K562 (cell line): ENCODE results near the gene JAKMIP2. TPM values are rescaled to one million over a fixed set of nuclear protein-coding genes. Genes with fewer than 3 reads are reported as not detected.

Experiments used
- ATAC-seq: fragments of 200-7000 bp; cut with Tn5 transposase; 3 replicates; pipeline ENCODE4 v1.9.1; 2020; ENCODE audit warnings: moderate library complexity
- BruUV-seq: library from RNA; stranded (reverse); fragments of 400-500 nt; replicated peaks from 2 replicates; lab custom pipeline; 2021; lab: Mats Ljungman, UMichigan
- CTCF ChIA-PET: fragments of 300-600 bp; formaldehyde crosslinking; extraction: SDS; loops from one replicate; lab custom pipeline; 2021; ENCODE audit warnings: low intra/inter-chr PET ratio; lab: Yijun Ruan, JAX
- POLR2A ChIA-PET: fragments of 300-600, 350-650 bp; sonication (Branson Sonifier 250); formaldehyde crosslinking; extraction: SDS; loops from one replicate; lab custom pipeline; 2021; ENCODE audit warnings: antibody characterized with exemption, inconsistent platforms; lab: Yijun Ruan, JAX
- DNase-seq, 4 experiments: peaks; one replicate each; pipeline versions ENCODE4 v3.0.0 to v3.0.0-alpha.2; 2011 to 2018; ENCODE audit warnings: low spot score in 3 of 4, mixed read lengths in 3 of 4; ENCODE audit errors: extremely low read depth in 1 of 4
- FAIRE-seq: peaks from 2 replicates; lab custom pipeline; 2011; peaks lifted over from hg19 to GRCh38; lab: Jason Lieb, UNC
- H2AFZ ChIP-seq: 2 replicates; pipeline ENCODE4 v1.6.0; 2011; ENCODE audit warnings: low read depth, low read length, control low read depth, inconsistent platforms
- H3K27ac ChIP-seq: fragments of 200-600 bp; 3 replicates; pipeline ENCODE4 v1.8.0; 2011; ENCODE audit warnings: low read depth, mild to moderate bottlenecking, control low read depth, inconsistent platforms, low read length, moderate library complexity, mixed read lengths; ENCODE audit errors: extremely low read depth
- H3K27me3 ChIP-seq, 2 experiments: fragments of 300-600 bp in 1 of 2; 2 replicates in 1 of 2; 3 replicates in 1 of 2; pipeline versions ENCODE4 v1.6.0 to v1.8.0; 2011; ENCODE audit warnings: inconsistent platforms in 2 of 2, low read length in 2 of 2, mild to moderate bottlenecking in 1 of 2, mixed read lengths in 1 of 2, moderate library complexity in 1 of 2; ENCODE audit not compliant: control insufficient read depth in 2 of 2, insufficient read depth in 2 of 2
- H3K36me3 ChIP-seq: fragments of 300-600 bp; 3 replicates; pipeline ENCODE4 v1.8.0; 2011; ENCODE audit warnings: mild to moderate bottlenecking, low read length, inconsistent platforms; ENCODE audit not compliant: control insufficient read depth, insufficient read depth
- H3K4me1 ChIP-seq, 2 experiments: fragments of 200-600 bp in 1 of 2; replicated peaks in 1 of 2; 2 replicates in 1 of 2; 3 replicates in 1 of 2; pipeline versions ENCODE4 v1.5.1 to v1.8.0; 2011; ENCODE audit warnings: inconsistent platforms in 2 of 2, low read length in 2 of 2, mild to moderate bottlenecking in 1 of 2, mixed read lengths in 1 of 2, moderate library complexity in 1 of 2; ENCODE audit not compliant: control insufficient read depth in 2 of 2, insufficient read depth in 2 of 2
- H3K4me2 ChIP-seq: 2 replicates; pipeline ENCODE4 v1.6.1; 2011; ENCODE audit warnings: low read length, control low read depth, inconsistent platforms, mixed read lengths; ENCODE audit not compliant: insufficient read depth
- H3K4me3 ChIP-seq: fragments of 200-600 bp; sonication (generic), shearing (Covaris generic); 2 replicates; pipeline ENCODE4 v1.5.1; 2016; ENCODE audit warnings: control low read depth, inconsistent platforms
- H3K79me2 ChIP-seq: fragments of 200-600 bp; 3 replicates; pipeline ENCODE4 v1.8.0; 2011; ENCODE audit warnings: low read length, inconsistent platforms; ENCODE audit not compliant: control insufficient read depth, insufficient read depth
- H3K9ac ChIP-seq, 2 experiments: 2 replicates each; pipeline versions ENCODE4 v1.6.0 to v1.6.1; 2011; ENCODE audit warnings: low read depth in 2 of 2, low read length in 2 of 2, control low read depth in 1 of 2, inconsistent platforms in 1 of 2, mild to moderate bottlenecking in 1 of 2, mixed read lengths in 1 of 2; ENCODE audit not compliant: insufficient read depth in 1 of 2
- H3K9me1 ChIP-seq: one replicate; pipeline ENCODE4 v1.6.0; 2011; ENCODE audit warnings: inconsistent platforms, mild to moderate bottlenecking, low read length, moderate library complexity; ENCODE audit not compliant: control insufficient read depth, insufficient read depth
- H3K9me3 ChIP-seq: replicated peaks from 2 replicates; pipeline ENCODE4 v1.5.1; 2011; ENCODE audit warnings: low read depth, low read length, inconsistent platforms; ENCODE audit not compliant: control insufficient read depth, insufficient read depth
- H4K20me1 ChIP-seq: replicated peaks from 2 replicates; pipeline ENCODE4 v1.6.1; 2011; ENCODE audit warnings: low read length, inconsistent platforms, mixed read lengths; ENCODE audit not compliant: control insufficient read depth, insufficient read depth
- ATF1 ChIP-seq, 2 experiments: fragments of 450-650 bp in 1 of 2; IDR thresholded peaks; 2 replicates each; pipeline ENCODE4 v1.6.1; 2016; ENCODE audit warnings: missing compliant biosample characterization in 1 of 2, missing genetic modification characterization in 1 of 2
- COPS2 ChIP-seq: fragments of 450-650 bp; conservative IDR thresholded peaks from 2 replicates; pipeline ENCODE4 v1.6.1; 2016; ENCODE audit warnings: mild to moderate bottlenecking, moderate library complexity
- GTF2E2 ChIP-seq: fragments of 200-800 bp; sonication (Bioruptor generic); IDR thresholded peaks from 2 replicates; pipeline ENCODE4 v1.6.1; 2016; ENCODE audit warnings: missing genetic modification characterization, missing compliant biosample characterization
- GTF3C2 ChIP-seq: IDR thresholded peaks from 3 replicates; pipeline ENCODE4 v1.6.1; 2011; ENCODE audit warnings: borderline replicate concordance, mild to moderate bottlenecking, moderate library complexity; ENCODE audit not compliant: insufficient read length; ENCODE audit errors: extremely low read depth
- PTTG1 ChIP-seq: fragments of 450-650 bp; IDR thresholded peaks from 2 replicates; pipeline ENCODE4 v1.6.1; 2016; ENCODE audit warnings: low read depth, mild to moderate bottlenecking, missing genetic modification characterization, missing compliant biosample characterization
- TBL1XR1 ChIP-seq, 2 experiments: IDR thresholded peaks; 2 replicates each; pipeline ENCODE4 v1.6.1; 2012; ENCODE audit warnings: improper control_type of control experiment in 2 of 2, low read length in 2 of 2, mild to moderate bottlenecking in 1 of 2
- ZNF124 ChIP-seq: sonication (generic); formaldehyde crosslinking; IDR thresholded peaks from 2 replicates; pipeline ENCODE4 v1.8.1; 2022; ENCODE audit warnings: missing genetic modification reagents
- ZNF79 ChIP-seq: fragments of 250-450 bp; sonication (Bioruptor Pico); IDR thresholded peaks from 2 replicates; pipeline ENCODE4 v1.4.0; 2020; ENCODE audit warnings: low read depth, mild to moderate bottlenecking, moderate library complexity
- WGBS: fragments of 100-300 bp; shearing (Covaris generic); methylation state at CpG from one replicate; pipeline ENCODE4 v1.1.6; 2016; ENCODE audit warnings: low coverage, mixed read lengths; ENCODE audit not compliant: insufficient coverage; ENCODE audit errors: missing lambda C conversion rate; 5-methylcytosine and 5-hydroxymethylcytosine counted together
- in situ Hi-C: fragments of 300-500 bp; cut with MboI; formaldehyde crosslinking; loops from 4 replicates; pipeline ENCODE4 v1.15.0; 2018; ENCODE audit warnings: inconsistent platforms, mixed read lengths
- intact Hi-C: fragments of 100-400 bp; cut with micrococcal nuclease; formaldehyde crosslinking; loops from 2 replicates; pipeline ENCODE4 v1.14.2; 2022
- polyA plus RNA-seq, 8 experiments: library from polyadenylated mRNA; depleted of rRNA in 4 of 8; stranded (reverse) in 5 of 8; unstranded in 3 of 8; fragments of >200 nt; fragmentation: Nextera tagmentation in 2 of 8; fragmentation: Illumina TruSeq in 1 of 8; extraction: Ambion mirVana in 2 of 8; extraction: Trizol in 1 of 8; gene quantifications; 2 replicates each; pipeline versions ENCODE4 v1.2.1 to v1.2.3, GENCODE V29; 2011 to 2014; ENCODE audit warnings: inconsistent platforms in 1 of 8, missing spikeins in 1 of 8
- total RNA-seq, 7 experiments: library from RNA; depleted of rRNA in 6 of 7; stranded (reverse); fragments of >200 nt in 6 of 7; fragmentation: Illumina TruSeq in 2 of 7; extraction: Trizol in 2 of 7; gene quantifications; 2 replicates each; pipeline versions ENCODE4 v1.2.1 to v1.2.3, GENCODE V29; 2011 to 2021; ENCODE audit warnings: low replicate concordance in 1 of 7
- TF ChIP-seq, protein P1 (sequence below): sonication (generic); formaldehyde crosslinking; IDR thresholded peaks from 2 replicates; pipeline ENCODE4 v1.9.0; 2022; ENCODE audit warnings: mild to moderate bottlenecking, missing genetic modification reagents
- TF ChIP-seq, protein P2 (sequence below): fragments of 150-350 bp; conservative IDR thresholded peaks from 2 replicates; pipeline ENCODE4 v1.6.1; 2014; ENCODE audit warnings: low read length

JAKMIP2 gene
- total and polyA plus RNA-seq, 9 of the 15 experiments (the other 6 are each of a cell fraction or from before 2014, with no cell fraction given) = not detected

DNA sequence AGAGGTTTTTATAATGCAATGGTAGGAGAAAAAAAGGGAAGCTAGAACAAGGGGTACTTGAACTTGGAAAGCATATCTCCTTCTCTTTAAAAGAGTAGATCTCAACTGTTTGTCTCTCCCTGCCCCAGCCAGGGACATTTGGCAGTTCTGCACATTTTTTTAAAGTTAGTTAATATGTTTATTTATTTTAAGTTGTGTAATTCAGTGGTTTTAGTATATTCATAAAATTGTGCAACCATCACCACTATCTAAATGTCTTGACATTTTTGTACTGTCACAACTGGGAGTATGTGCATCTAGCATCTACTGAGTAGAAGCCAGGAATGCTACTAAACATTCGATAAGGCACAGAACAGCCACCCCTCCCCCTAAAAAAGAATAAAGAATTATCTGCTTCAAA is 169.2 kb downstream of the JAKMIP2 start:
- no peaks in the 10 kb centered on the region for H3K36me3 ChIP-seq
- whole genome bisulfite sequencing = 0% methylated on average over 1 of the region's 1 CpG
- POLR2A ChIA-PET = no interaction called here
- no peak overlapping the region for H2AFZ ChIP-seq
- no peaks in the 10 kb centered on the region for H3K27me3 ChIP-seq
- no peak overlapping the region for H3K4me2 ChIP-seq
- no peaks in the 10 kb centered on the region for H3K79me2 ChIP-seq
- H4K20me1 ChIP-seq = no peaks in the 10 kb centered on the region
- no peak overlapping the region for H3K4me3 ChIP-seq
- H3K9ac ChIP-seq = no peak overlapping the region
- no peak for TF ChIP-seq TBL1XR1 (IDR thresholded peaks at IDR 0.05; ENCODE audit: low read length in 2 of 2)
- TF ChIP-seq, protein P1, sequence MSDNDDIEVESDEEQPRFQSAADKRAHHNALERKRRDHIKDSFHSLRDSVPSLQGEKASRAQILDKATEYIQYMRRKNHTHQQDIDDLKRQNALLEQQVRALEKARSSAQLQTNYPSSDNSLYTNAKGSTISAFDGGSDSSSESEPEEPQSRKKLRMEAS (CRISPR knock-in tag) = no peak
- TF ChIP-seq, all 486 proteins: peak for 0
- H3K9me1 ChIP-seq = no peaks in the 10 kb centered on the region
- FAIRE-seq (no peak), DNase-seq (no peak), ATAC-seq (no peak)
- H3K9me3 ChIP-seq = no peaks in the 10 kb centered on the region
- H3K4me1 ChIP-seq = no peaks in the 10 kb centered on the region
- no TSS peak for BruUV-seq
- in situ Hi-C loops (no loop called here), intact Hi-C loops (no loop called here)
- H3K27ac ChIP-seq = no peak overlapping the region
- CTCF ChIA-PET = no interaction called here

DNA sequence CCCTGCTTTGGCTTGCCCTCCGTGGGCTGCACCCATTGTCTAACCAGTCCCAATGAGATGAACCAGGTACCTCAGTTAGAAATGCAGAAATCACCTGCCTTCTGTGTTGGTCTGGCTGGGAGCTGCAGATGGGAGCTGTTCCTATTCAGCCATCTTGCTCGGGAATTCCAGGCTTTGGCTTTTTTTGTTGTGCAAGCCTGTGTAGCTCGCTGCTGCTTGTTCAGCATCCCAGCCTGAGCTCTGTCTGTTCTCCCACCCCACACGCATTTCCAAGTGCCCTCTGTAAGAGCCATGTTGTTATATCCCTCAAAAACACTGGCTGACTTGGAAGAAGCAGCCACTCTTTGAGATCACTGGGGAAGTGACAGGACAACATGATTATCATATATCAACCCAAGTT is 171.0 kb downstream of the JAKMIP2 start:
- Histone ChIP-seq H3K9me3 (no peaks in the 10 kb centered on the region), H3K9ac (no peak overlapping the region), H4K20me1 (no peaks in the 10 kb centered on the region), H3K9me1 (no peaks in the 10 kb centered on the region), H3K36me3 (no peaks in the 10 kb centered on the region), H3K4me3 (no peak overlapping the region), H3K27ac (no peak overlapping the region), H3K27me3 (no peaks in the 10 kb centered on the region), H3K4me1 (no peaks in the 10 kb centered on the region), H2AFZ (no peak overlapping the region), H3K79me2 (no peaks in the 10 kb centered on the region), H3K4me2 (no peak overlapping the region)
- ATAC-seq (no peak), DNase-seq (peak in 2 of 4 experiments; percentile 11 to 12), FAIRE-seq (no peak)
- POLR2A ChIA-PET = no interaction called here
- no TSS peak for BruUV-seq
- in situ Hi-C loops (no loop called here), intact Hi-C loops (no loop called here)
- TF ChIP-seq ZNF79 (CRISPR knock-in tag) (no peak), COPS2 (no peak), ZNF124 (no peak), GTF2E2 (tag) (no peak), PTTG1 (tag) (no peak), GTF3C2 (no peak), ATF1 (CRISPR knock-in tag; IDR thresholded peaks at IDR 0.05) (no peak), ATF1 (tag; IDR thresholded peaks at IDR 0.05) (no peak)
- TF ChIP-seq, protein P2, sequence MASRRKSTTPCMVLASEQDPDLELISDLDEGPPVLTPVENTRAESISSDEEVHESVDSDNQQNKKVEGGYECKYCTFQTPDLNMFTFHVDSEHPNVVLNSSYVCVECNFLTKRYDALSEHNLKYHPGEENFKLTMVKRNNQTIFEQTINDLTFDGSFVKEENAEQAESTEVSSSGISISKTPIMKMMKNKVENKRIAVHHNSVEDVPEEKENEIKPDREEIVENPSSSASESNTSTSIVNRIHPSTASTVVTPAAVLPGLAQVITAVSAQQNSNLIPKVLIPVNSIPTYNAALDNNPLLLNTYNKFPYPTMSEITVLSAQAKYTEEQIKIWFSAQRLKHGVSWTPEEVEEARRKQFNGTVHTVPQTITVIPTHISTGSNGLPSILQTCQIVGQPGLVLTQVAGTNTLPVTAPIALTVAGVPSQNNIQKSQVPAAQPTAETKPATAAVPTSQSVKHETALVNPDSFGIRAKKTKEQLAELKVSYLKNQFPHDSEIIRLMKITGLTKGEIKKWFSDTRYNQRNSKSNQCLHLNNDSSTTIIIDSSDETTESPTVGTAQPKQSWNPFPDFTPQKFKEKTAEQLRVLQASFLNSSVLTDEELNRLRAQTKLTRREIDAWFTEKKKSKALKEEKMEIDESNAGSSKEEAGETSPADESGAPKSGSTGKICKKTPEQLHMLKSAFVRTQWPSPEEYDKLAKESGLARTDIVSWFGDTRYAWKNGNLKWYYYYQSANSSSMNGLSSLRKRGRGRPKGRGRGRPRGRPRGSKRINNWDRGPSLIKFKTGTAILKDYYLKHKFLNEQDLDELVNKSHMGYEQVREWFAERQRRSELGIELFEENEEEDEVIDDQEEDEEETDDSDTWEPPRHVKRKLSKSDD = no peak
- whole genome bisulfite sequencing = 0% methylated on average over 4 of the region's 4 CpGs
- CTCF ChIA-PET = no interaction called here
